Subcutaneous abdominal adipose tissue (tissue), 5 donors: Measurements from ENCODE around the gene TXK.

Experiments
- H3K27ac ChIP-seq: one replicate; pipeline ENCODE4 v1.7.0; 2013; ENCODE audit warnings: low read depth, mild to moderate bottlenecking, inconsistent platforms, low read length, moderate library complexity
- H3K27me3 ChIP-seq, 5 donors: one replicate each; pipeline ENCODE4 v1.7.0; 2013; ENCODE audit warnings: low read length in 5 of 5, inconsistent platforms in 1 of 5; ENCODE audit not compliant: control insufficient read depth in 5 of 5, insufficient read depth in 4 of 5
- H3K36me3 ChIP-seq, 5 donors: one replicate each; pipeline ENCODE4 v1.7.0; 2013; ENCODE audit warnings: low read length in 5 of 5; ENCODE audit not compliant: control insufficient read depth in 5 of 5, insufficient read depth in 5 of 5
- H3K4me1 ChIP-seq, 5 donors: one replicate each; pipeline ENCODE4 v1.7.0; 2013; ENCODE audit warnings: low read length in 5 of 5, mild to moderate bottlenecking in 3 of 5, moderate library complexity in 1 of 5; ENCODE audit not compliant: control insufficient read depth in 5 of 5, insufficient read depth in 5 of 5
- H3K4me3 ChIP-seq, 5 donors: one replicate each; pipeline ENCODE4 v1.7.0; 2013; ENCODE audit warnings: low read length in 5 of 5, low read depth in 1 of 5
- H3K9ac ChIP-seq, 5 donors: one replicate each; pipeline ENCODE4 v1.7.0; 2013; ENCODE audit warnings: low read length in 5 of 5, mild to moderate bottlenecking in 4 of 5, moderate library complexity in 3 of 5
- H3K9me3 ChIP-seq, 5 donors: one replicate each; pipeline ENCODE4 v1.7.0; 2013; ENCODE audit warnings: low read length in 5 of 5; ENCODE audit not compliant: control insufficient read depth in 5 of 5
- donor health status: healthy.
- donor health status: healthy.
- donor health status: healthy.
- donor health status: healthy.
- donor health status: healthy.

Gene TXK

DNA sequence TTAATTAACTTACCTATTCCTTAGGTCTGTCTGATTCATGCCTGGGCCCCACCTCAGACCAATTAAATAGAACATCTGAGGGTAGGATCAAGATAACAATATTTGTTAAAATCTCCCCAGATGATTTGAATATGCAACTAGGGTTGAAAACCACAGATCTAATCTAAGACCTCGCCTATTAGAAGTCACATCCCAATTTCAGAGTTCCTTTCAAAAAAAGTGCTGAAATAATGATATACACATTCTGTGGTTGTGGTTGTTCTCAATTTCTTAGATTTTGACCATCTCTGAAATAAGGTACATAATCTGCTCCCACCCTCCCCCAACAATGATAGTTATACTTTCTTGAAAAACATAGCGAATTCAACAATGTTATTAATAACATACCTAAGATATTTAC, 89.8 kb downstream of the TXK start:
- Histone ChIP-seq H3K27ac (no peak overlapping the region), H3K9ac (no peak overlapping the region), H3K36me3 (no peaks in the 10 kb centered on the region), H3K9me3 (no peaks in the 10 kb centered on the region), H3K4me3 (no peak overlapping the region), H3K4me1 (peaks cover 0 to 12% (median 10%) of the 10 kb centered on the region in 5 donors), H3K27me3 (peaks cover 0 to 3% (median 0%) of the 10 kb centered on the region in 5 donors)

DNA sequence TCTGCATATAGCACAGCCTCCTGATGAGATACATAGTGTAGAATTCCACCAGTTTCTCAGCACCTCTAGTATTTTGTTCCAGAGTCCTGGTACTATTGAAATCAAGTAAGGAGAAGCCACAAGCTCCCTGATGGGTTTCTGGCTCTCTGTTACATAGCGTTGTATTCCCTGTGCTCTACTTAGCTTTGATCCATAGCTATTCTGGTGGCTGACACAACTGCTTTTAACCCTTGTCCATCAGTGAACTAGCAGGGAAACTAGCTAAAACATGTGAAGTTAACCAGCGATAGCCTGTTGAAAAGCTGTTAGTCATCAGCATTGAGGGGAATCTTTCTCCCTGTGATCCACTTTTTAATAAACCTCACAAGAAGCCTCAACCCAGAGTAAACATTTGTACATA, 90.5 kb downstream of the TXK start:
- Histone ChIP-seq H3K4me1 (peaks cover 0 to 12% (median 10%) of the 10 kb centered on the region in 5 donors), H3K27ac (no peak overlapping the region), H3K9ac (no peak overlapping the region), H3K27me3 (peaks cover 0 to 3% (median 0%) of the 10 kb centered on the region in 5 donors), H3K9me3 (no peaks in the 10 kb centered on the region), H3K4me3 (no peak overlapping the region), H3K36me3 (no peaks in the 10 kb centered on the region)

DNA sequence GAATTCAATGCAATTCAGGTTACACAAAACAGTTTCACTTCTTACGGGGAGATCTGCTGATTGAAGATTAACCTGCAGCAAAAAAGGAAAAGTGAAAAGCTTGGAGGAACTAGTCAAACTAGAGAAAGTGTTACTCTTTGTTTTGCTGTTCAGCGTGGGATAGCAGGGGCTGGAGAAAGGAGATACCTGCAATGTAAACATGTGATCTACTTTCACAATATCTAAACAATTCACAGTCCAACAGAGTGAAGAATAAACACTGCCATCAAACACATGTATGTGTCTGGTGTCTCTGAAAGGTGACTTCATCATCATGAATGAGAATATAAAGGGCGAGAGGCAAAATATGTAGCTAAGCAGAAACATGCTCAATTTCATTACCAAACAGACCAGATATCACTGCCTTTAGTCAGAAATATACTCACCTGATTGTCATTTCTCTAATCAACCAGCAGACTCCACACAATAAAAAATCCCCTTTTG, 91.0 kb downstream of the TXK start:
- no peak overlapping the region for H3K9ac ChIP-seq
- H3K27me3 ChIP-seq, result peaks cover 0 to 3% (median 0%) of the 10 kb centered on the region in 5 donors
- H3K9me3 ChIP-seq, result no peaks in the 10 kb centered on the region
- no peak overlapping the region for H3K4me3 ChIP-seq
- H3K4me1 ChIP-seq, result peaks cover 0 to 12% (median 9%) of the 10 kb centered on the region in 5 donors
- no peaks in the 10 kb centered on the region for H3K36me3 ChIP-seq
- no peak overlapping the region for H3K27ac ChIP-seq

DNA sequence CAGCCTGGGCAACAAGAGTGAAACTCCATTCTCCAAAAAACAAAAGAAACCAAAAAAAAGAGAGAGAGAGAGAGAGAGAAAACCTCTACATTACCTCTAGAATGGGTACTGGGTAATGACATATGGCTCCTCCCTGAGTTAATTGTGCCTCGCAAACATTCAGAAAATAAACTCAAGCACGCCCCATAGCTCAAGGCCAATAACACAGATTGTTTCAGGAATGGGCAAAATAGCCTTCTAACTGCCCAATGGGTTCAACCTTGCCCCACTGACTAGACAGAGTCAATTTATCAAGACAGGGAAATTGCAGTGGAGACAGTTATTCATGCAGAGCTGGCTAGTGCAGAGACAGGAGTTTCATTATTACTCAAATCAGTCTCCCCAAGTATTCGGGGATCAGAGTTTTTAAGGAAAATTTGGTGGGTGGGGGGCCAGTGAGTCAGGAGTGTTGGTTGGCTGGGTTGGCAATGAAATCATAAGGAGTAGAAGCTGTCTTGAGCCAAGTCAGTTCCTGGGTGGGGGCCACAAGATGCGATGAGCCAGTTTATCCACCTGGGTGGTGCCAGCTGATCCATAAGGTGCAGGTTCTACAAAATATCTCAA, 92.4 kb downstream of the TXK start:
- no peaks in the 10 kb centered on the region for H3K36me3 ChIP-seq
- no peak overlapping the region for H3K4me3 ChIP-seq
- no peaks in the 10 kb centered on the region for H3K9me3 ChIP-seq
- H3K9ac ChIP-seq, result no peak overlapping the region
- H3K27me3 ChIP-seq, result no peaks in the 10 kb centered on the region
- H3K4me1 ChIP-seq, result peaks cover 0 to 4% (median 0%) of the 10 kb centered on the region in 5 donors
- no peak overlapping the region for H3K27ac ChIP-seq

DNA sequence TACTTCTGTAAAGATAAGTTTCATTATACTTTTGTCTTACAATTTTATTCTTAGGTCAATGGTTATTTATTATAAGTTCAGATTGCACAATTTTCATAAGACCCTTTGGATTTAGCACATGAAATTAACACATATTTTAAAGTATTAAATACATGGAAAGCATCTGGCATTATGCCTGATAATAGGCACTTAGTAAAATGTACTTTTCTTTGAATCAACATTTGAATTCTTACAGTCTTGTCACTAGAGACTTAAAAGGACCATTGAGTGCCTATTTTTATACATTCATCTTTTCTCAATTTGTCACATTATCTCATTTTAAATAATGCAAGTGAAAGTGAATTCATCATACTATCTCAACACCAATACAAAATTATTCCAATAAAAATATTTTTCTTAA, 94.5 kb downstream of the TXK start:
- Histone ChIP-seq H3K4me3 (no peak overlapping the region), H3K9ac (no peak overlapping the region), H3K4me1 (peaks cover 0 to 4% (median 0%) of the 10 kb centered on the region in 5 donors), H3K9me3 (no peaks in the 10 kb centered on the region), H3K27ac (no peak overlapping the region), H3K36me3 (no peaks in the 10 kb centered on the region), H3K27me3 (no peaks in the 10 kb centered on the region)

DNA sequence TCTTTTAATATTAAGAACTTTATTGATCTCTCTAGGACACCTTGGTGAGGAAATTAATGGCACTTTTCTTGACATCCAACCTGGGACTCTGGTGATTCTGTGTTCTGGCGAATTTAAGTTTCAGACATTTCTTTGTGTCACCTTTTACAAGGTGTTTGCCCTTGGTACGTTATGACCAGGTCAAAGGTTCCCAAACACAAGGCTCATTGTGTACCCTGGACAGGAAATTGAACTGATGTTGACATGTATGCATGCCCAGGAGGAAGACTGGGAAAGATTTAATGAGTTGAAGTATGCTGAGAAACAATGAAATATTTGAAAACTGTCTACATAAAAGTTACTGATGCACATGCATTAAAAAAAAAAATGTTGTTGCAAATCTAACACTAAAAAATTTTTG, 95.4 kb downstream of the TXK start:
- no peaks in the 10 kb centered on the region for H3K36me3 ChIP-seq
- no peak overlapping the region for H3K27ac ChIP-seq
- no peak overlapping the region for H3K4me3 ChIP-seq
- H3K27me3 ChIP-seq, result no peaks in the 10 kb centered on the region
- no peaks in the 10 kb centered on the region for H3K9me3 ChIP-seq
- H3K9ac ChIP-seq, result no peak overlapping the region
- peaks cover 0 to 4% (median 0%) of the 10 kb centered on the region in 5 donors for H3K4me1 ChIP-seq

DNA sequence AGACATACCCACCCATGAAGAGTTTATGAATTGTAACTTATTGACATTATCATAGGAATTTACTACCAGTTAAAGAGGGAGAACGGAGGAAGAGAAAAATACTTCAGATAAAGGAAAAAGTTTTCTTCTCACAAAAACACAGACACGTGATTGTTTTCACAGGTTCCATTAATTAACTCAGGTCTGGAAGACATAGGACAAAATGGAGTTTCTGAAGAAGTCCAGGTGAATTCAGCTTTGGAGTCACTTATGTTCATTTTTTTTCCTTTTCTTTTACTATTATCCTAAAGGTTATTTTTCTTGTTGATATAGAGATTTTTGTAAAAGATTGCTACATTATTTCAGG, 97.0 kb downstream of the TXK start:
- no peak overlapping the region for H3K4me3 ChIP-seq
- H3K9me3 ChIP-seq, result no peaks in the 10 kb centered on the region
- no peaks in the 10 kb centered on the region for H3K27me3 ChIP-seq
- H3K9ac ChIP-seq, result no peak overlapping the region
- no peak overlapping the region for H3K27ac ChIP-seq
- H3K4me1 ChIP-seq, result peaks cover 0 to 14% (median 8%) of the 10 kb centered on the region in 5 donors
- no peaks in the 10 kb centered on the region for H3K36me3 ChIP-seq

DNA sequence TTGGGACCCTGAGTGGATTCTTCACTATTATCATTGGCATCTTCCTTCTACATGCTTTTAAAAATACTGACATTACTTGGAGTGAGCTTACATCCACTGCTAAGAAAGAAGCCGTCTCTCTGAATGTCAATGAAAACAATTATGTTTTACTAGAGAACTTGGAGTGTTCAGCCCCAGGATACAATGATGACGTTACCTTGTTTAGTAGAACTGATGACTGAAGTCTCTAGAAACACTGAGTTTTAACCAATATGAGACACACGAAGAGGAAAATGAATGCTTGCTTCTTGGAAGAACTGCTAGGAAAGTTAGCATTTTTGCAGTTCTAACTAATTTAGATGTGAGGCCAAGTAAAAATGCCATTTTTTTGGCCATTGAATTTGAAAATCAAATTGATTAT, 98.1 kb downstream of the TXK start:
- Histone ChIP-seq H3K36me3 (no peaks in the 10 kb centered on the region), H3K9me3 (no peaks in the 10 kb centered on the region), H3K4me3 (no peak overlapping the region), H3K9ac (no peak overlapping the region), H3K4me1 (peaks cover 0 to 14% (median 9%) of the 10 kb centered on the region in 5 donors), H3K27me3 (no peaks in the 10 kb centered on the region), H3K27ac (no peak overlapping the region)

DNA sequence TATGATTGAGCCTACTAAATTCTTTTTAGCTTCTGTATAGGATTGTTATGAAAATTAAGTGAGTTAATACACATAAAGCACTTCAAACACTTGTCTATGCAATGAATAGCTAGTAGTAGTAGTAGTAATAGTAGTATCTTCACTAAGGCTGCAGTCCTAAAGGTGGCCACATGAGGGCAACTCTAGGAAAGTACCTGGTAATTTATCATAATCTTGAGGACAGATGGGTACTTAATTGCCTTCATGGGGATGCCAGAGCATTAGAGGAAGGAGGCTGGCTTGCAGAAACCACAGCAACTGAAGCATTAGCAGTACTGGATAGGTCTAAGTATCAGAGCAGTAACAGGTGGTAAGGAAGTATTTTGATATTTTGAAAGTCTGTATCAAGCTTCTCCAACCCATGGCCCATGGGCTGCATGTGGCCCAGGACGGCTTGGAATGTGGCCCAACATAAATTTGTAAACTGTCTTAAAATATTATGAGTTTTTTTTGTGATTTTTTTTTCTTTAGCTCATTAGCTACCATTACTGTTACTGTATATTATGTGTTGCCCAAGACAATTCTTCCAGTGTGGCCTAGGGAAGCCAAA, 100.1 kb downstream of the TXK start:
- Histone ChIP-seq H3K4me1 (peaks cover 0 to 14% (median 9%) of the 10 kb centered on the region in 5 donors), H3K27me3 (no peaks in the 10 kb centered on the region), H3K9ac (no peak overlapping the region), H3K36me3 (no peaks in the 10 kb centered on the region), H3K9me3 (no peaks in the 10 kb centered on the region), H3K27ac (no peak overlapping the region), H3K4me3 (no peak overlapping the region)

DNA sequence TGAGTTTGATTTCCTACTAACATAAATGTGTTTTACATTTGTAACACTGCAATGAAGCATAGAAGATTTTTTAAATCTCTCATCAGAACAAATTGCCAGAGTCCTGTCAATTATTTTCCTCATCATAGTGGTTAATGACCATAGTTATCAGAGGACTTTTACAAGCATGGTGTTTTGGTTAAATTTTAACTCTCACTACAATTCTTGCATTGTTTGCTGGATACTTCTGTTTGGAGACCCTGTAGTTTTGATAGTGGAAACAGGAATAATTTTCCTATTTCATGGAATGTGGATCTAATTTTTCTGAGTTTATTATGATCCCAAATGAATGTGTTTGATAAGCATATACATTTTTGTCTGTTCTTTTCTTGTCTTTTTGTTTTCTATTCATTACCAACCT, 100.6 kb downstream of the TXK start:
- Histone ChIP-seq H3K36me3 (no peaks in the 10 kb centered on the region), H3K27ac (no peak overlapping the region), H3K9ac (no peak overlapping the region)

More for the DNA sequence above, 100.6 kb downstream of the TXK start:
- no peak overlapping the region for H3K4me3 ChIP-seq
- H3K4me1 ChIP-seq, result peaks cover 0 to 14% (median 9%) of the 10 kb centered on the region in 5 donors
- H3K27me3 ChIP-seq, result no peaks in the 10 kb centered on the region
- no peaks in the 10 kb centered on the region for H3K9me3 ChIP-seq
